WERI-Rb-1 (cell line): Measurements from ENCODE around the gene KCNJ2.

Experiments used
- DNase-seq: peaks from one replicate; pipeline ENCODE4 v3.0.0-alpha.2; 2020
- H3K27ac ChIP-seq: fragments of 250-450 bp; sonication (Bioruptor Pico); 2 replicates; pipeline ENCODE4 v1.5.1; 2020; ENCODE audit warnings: mild to moderate bottlenecking, moderate library complexity
- H3K27me3 ChIP-seq: fragments of 250-450 bp; sonication (Bioruptor Pico); 2 replicates; pipeline ENCODE4 v1.5.1; 2021; ENCODE audit warnings: mild to moderate bottlenecking, low read depth, moderate library complexity; ENCODE audit not compliant: insufficient read depth, severe bottlenecking
- H3K36me3 ChIP-seq: fragments of 250-450 bp; sonication (Bioruptor Pico); 2 replicates; pipeline ENCODE4 v1.5.1; 2020; ENCODE audit warnings: mild to moderate bottlenecking, moderate library complexity
- H3K4me3 ChIP-seq: 2 replicates; pipeline ENCODE4 v1.5.1; 2011; ENCODE audit warnings: low read depth, mild to moderate bottlenecking, control low read depth, low read length
- H3K9me3 ChIP-seq: fragments of 250-450 bp; sonication (Bioruptor Pico); 2 replicates; pipeline ENCODE4 v1.5.1; 2021; ENCODE audit warnings: mild to moderate bottlenecking, moderate library complexity; ENCODE audit not compliant: severe bottlenecking
- CTCF ChIP-seq: IDR thresholded peaks from 2 replicates; pipeline ENCODE4 v1.5.1; 2011; ENCODE audit warnings: low read depth, mild to moderate bottlenecking, control low read depth, inconsistent platforms, low read length

Gene KCNJ2

GRCh38 chr17:70134777-70135176 is 34.6 kb upstream of the KCNJ2 start:
- DNase-seq: no peak
- TF ChIP-seq CTCF: no peak

GRCh38 chr17:70136131-70136530 is 33.2 kb upstream of the KCNJ2 start:
- Histone ChIP-seq H3K4me3 (no peak overlapping the region), H3K36me3 (no peaks in the 10 kb centered on the region), H3K27ac (no peak overlapping the region), H3K27me3 (no peaks in the 10 kb centered on the region), H3K9me3 (peaks cover 6% of the 10 kb centered on the region)
- TF ChIP-seq CTCF: no peak
- no peak for DNase-seq

More at GRCh38 chr17:70134777-70135176, 34.6 kb upstream of the KCNJ2 start:
- no peaks in the 10 kb centered on the region for H3K36me3 ChIP-seq
- no peak overlapping the region for H3K4me3 ChIP-seq
- peaks cover 6% of the 10 kb centered on the region for H3K9me3 ChIP-seq
- no peak overlapping the region for H3K27ac ChIP-seq
- H3K27me3 ChIP-seq: no peaks in the 10 kb centered on the region

- H3K9me3 ChIP-seq: no peaks in the 10 kb centered on the region
- DNase-seq: no peak
- H3K36me3 ChIP-seq: no peaks in the 10 kb centered on the region
- H3K27ac ChIP-seq: peak overlapping the region; percentile 1; the same call in 1 of the 2 replicates
- H3K4me3 ChIP-seq: no peak overlapping the region
- H3K27me3 ChIP-seq: no peaks in the 10 kb centered on the region
- no peak for TF ChIP-seq CTCF
Observed at GRCh38 chr17:70137451-70138230, 31.7 kb upstream of the KCNJ2 start.

- no peaks in the 10 kb centered on the region for H3K36me3 ChIP-seq
- no peak for TF ChIP-seq CTCF
- no peak overlapping the region for H3K4me3 ChIP-seq
- no peaks in the 10 kb centered on the region for H3K9me3 ChIP-seq
- no peak overlapping the region for H3K27ac ChIP-seq
- DNase-seq: no peak
- H3K27me3 ChIP-seq: no peaks in the 10 kb centered on the region
Observed at GRCh38 chr17:70138291-70138865, 31.0 kb upstream of the KCNJ2 start.

GRCh38 chr17:70139449-70139993 is 29.8 kb upstream of the KCNJ2 start:
- Histone ChIP-seq H3K27me3 (no peaks in the 10 kb centered on the region), H3K27ac (no peak overlapping the region), H3K9me3 (no peaks in the 10 kb centered on the region), H3K4me3 (no peak overlapping the region), H3K36me3 (no peaks in the 10 kb centered on the region)
- DNase-seq: no peak
- TF ChIP-seq CTCF: no peak
